Measurements from ENCODE around the gene KCNT1.

KCNT1 gene

DNA sequence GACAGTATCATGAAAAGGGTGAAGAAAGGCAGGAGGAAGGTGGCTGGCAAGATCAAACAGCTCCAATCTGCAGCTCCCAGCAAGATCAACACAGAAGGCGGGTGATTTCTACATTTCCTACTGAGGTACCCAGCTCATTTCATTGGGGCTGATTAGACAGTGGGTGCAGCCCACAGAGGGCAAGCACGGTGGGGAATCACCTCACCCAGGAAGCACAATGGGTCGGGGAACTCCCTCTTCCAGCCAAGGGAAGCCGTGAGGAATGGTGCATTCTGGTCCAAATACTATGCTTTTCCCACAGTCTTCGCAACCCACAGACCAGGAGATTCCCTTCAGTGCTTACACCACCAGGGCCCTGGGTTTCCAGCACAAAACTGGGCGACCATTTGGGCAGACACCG, 138.6 kb downstream of the KCNT1 start:
- no peak for DNase-seq (ENCODE audit: low read depth in 1 of 2, low spot score in 1 of 2)

All from stimulated activated CD4-positive, alpha-beta T cell treated with anti-CD3 and anti-CD28 coated beads, Interleukin-15, amount 100 ng/mL, for 1 hour (primary cell).